ENCODE data around the gene AKT3.
"Not testable (repeated sequence)": the region's sequence is repeated elsewhere in the genome, so short reads cannot be mapped to it uniquely, and the experiment has no call there.

AKT3 gene

GRCh38 chr1:243837907-243838535 is 12.0 kb downstream of the AKT3 start:
- DNase-seq, result peak; percentile 27

DNA sequence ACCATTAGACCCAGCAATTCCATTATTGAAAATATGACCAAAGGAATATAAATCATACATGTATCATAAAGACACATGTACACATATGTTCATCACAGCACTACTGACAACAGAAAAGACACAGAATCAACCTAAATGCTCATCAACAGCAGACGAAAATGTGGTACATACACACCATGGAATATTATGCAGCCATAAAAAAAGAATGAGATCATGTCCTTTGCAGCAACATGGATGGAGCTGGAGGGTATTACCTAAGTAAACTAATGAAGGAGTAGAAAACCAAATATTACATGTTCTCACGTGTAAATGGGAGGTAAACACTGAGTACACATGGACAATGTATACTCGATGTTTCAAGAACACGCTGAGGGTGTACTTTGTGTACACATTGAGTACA is 15.9 kb downstream of the AKT3 start:
- DNase-seq, result no peak

DNA sequence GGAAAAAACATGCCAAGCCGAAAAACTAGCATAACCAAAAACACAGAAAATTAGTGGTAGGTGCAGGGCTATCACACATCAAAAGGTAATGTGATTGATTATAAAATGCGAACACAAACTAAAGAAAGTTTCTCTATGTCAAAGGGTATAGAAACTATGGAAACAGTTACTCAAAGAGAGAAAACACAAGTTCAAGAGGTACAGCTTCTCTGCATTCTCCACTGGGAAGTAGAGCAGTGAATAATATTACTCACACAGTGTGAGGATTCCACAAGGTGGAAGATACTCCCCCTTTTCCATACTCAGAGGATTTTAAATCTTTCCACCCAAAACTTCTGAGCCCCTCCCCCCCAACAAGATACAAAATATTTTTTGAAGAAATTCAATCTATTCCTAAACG is 18.6 kb downstream of the AKT3 start:
- no peak for DNase-seq

DNA sequence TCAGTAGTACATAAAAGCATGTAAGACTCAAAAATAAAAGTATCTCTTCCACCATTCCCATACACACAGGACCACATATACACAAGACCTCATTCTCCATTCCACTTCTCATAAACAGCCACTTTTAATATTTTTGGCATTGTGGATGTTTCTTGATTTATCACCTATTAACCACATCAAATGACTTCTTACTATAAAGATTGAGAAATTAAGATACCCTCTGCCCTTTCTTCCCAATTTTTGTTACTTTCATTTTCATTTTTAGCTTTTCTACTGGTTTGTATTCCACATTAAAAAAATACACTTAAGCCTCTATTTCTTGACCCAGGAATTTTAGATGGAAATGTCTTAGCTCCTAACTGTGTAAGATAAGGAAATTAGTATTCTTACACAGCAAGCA is 22.8 kb downstream of the AKT3 start:
- no peak for DNase-seq

DNA sequence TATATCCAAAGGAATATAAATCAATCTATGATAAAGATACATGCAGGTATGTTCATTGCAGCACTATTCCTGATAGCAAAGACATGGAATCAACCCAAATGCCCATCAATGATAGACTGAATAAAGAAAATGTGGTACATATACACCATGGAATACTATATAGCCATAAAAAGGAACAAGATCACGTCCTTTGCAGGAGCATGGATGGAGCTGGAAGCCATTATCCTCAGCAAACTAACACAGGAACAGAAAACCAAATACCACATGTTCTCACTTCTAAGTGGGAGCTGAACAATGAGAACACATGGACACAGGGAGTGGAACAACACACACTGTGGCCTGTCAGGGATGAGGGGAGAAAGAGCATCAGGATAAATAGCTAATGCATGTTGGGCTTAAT is 25.1 kb downstream of the AKT3 start:
- DNase-seq, result not testable (repeated sequence)

GRCh38 chr1:243821177-243821680 is 28.8 kb downstream of the AKT3 start:
- DNase-seq, result no peak

- no peak for DNase-seq
These were observed 30.6 kb downstream of the AKT3 start for GRCh38 chr1:243819438-243819839.

DNA sequence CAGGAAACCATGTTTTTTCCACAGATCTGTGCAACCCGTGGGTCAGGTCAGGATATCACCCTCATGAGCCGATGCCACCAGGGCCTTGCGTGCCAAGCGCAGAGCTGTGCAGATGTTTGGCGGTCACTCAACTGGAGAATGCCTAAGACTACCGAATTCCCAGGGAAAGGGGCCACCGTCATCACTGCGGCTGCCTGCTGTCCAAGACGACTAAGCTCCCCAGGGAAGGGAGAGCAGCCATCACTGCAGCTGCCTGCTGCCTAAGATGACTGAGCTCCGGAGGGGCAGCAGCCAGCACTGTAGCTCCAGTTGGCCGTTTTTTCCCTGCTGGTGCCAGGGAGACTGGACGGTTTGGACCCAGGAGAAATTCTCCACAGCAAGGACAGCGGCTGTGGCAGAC is 31.1 kb downstream of the AKT3 start:
- no peak for DNase-seq

GRCh38 chr1:243814718-243815117 is 35.3 kb downstream of the AKT3 start:
- DNase-seq, result no peak

DNA sequence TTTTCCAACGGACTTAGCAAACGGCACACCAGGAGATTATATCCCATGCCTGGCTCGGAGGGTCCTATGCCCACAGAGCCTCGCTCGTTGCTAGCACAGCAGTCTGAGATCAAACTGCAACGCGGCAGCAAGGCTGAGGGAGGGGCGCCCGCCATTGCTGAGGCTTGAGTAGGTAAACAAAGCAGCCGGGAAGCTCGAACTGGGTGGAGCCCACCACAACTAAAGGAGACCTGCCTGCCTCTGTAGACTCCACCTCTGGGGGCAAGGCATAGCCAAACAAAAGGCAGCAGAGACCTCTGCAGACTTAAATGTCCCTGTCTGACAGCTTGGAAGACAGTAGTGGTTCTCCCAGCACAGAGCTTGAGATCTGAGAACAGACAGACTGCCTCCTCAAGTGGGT is 42.7 kb downstream of the AKT3 start:
- DNase-seq, result not testable (repeated sequence)

- no peak for DNase-seq
These were observed 43.7 kb downstream of the AKT3 start for GRCh38 chr1:243806310-243806709.

DNA sequence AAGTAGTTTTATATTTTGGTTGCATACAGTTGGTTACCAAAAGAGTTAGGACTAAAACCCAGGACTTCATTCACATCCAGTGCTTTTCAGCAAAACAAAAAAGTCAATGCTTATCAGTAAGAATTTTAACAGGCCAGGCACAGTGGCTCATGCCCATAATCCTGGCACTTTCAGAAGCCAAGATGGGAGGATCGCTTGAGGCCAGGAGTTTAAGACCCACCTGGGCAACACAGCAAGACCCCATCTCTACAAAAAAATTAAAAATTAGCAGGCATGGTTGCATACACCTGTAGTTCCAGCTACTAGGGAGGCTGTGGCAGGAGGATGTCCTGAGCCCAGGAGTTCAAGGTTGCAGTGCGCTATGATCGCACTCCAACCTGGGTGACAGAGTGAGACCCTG is 47.3 kb downstream of the AKT3 start:
- DNase-seq, result no peak

- DNase-seq, result no peak
These were observed 48.7 kb downstream of the AKT3 start for GRCh38 chr1:243801378-243801777.

- DNase-seq, result no peak
These were observed 50.1 kb downstream of the AKT3 start for GRCh38 chr1:243799908-243800307.

DNA sequence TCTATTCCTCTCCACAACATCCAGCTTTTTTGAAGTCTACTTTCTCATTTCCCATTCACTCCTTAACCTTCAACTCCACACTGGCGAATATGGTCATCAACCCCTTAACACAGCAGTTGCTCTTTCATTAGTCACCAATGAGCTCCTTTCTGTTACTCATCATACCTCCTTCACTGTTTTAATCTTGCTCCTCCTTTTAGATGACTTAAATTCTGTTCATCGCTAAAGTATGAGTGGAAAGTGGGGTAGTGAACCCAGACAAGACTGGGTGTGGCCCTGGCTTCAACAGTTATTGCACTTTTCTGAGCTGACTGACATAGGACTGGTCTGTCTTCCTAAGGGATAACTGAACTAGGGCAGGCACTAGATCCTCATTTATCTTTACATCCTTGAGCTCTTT is 51.3 kb downstream of the AKT3 start:
- no peak for DNase-seq

GRCh38 chr1:243796016-243796415 is 54.0 kb downstream of the AKT3 start:
- DNase-seq, result no peak

DNA sequence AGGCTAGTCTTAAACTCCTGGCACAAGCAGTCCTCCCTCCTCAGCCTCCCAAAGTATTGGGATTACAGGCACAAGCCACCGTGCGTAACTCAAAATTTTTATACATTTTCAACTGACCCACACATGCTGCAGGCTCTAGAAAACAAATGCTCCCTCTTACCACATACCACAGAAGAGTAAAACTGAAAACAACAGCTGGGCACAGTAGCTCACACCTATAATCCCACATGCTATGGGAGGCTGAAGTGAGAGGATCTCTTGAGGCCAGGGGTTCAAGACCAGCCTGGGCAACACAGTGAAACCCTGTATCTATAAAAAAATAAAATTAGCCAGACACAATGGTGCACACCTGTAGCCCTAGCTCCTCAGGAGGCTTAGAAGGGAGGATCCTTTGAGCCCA is 56.7 kb downstream of the AKT3 start:
- DNase-seq, result no peak

DNA sequence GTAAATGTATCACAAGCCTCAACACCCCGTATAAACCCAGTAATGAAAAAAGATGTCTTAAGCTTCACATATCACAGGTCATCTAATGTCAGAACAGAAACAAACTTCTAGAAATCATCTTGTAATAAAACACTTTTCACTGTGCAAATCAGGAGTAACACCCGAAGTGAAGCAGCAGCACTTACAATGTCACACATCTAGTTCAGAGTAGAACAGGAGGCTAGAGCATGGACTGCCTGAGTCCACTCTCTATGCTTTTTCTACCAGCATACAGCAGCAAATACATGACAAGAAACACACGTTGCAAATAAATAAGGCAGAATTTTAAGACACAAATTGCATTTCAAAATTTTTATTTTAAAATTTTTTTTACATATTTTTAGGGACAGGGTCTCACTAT is 57.2 kb downstream of the AKT3 start:
- no peak for DNase-seq

- no peak for DNase-seq
These were observed 57.6 kb downstream of the AKT3 start for GRCh38 chr1:243792401-243792800.

GRCh38 chr1:243791586-243792267 is 58.3 kb downstream of the AKT3 start:
- DNase-seq, result peak; percentile 18

DNA sequence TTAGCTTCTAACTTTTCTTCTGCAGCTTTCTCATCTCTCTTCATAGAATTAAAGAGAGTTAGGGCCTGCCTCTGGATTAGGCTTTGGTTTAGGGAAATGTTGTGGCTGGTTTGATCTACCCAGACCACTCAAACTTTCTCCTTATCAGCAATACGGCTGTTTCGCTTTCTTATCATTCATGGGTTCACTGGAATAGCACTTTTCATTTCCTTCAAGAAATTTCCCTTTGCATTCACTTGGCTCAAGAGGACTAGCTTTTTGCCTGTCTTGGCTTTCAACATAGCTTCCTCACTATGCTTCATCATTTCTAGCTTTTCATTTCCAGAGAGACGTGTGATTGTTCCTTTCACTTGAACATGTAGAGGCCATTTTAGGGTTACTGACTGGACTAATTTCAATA is 59.6 kb downstream of the AKT3 start:
- peak; percentile 38 for DNase-seq

GRCh38 chr1:243786531-243786930 is 63.5 kb downstream of the AKT3 start:
- no peak for DNase-seq

DNA sequence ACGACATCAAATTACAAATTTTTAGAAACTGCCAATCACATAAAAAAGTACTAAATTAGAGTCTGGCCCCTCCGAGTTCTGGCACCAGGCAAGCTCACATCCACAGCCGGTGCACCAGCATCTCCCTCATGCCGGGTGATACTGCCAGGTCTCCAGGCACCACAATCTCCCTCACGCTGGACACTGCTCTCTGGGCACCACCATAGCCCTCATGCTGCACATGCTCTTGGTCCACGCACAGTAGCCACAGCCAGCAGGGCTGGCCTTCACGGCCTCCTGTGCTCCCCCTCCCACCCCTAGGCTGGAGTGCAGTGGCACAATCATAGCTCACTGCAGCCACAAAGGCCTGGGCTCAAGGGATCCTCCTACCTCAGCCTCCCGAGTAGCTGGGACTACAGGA is 65.5 kb downstream of the AKT3 start:
- DNase-seq, result no peak

GRCh38 chr1:243783714-243784113 is 66.3 kb downstream of the AKT3 start:
- DNase-seq, result no peak
